ENCODE results near the gene PLK1.
"Not testable (repeated sequence)": the region's sequence is repeated elsewhere in the genome, so short reads cannot be mapped to it uniquely, and the experiment has no call there.

The PLK1 gene

GRCh38 chr16:23678430-23679273 lies at the start of gene PLK1:
Gene PLK1 (plus strand): TSS chr16:23678889. CDS start chr16:23678933, 44 bp downstream.
- peak; percentile 89 for DNase-seq

DNA sequence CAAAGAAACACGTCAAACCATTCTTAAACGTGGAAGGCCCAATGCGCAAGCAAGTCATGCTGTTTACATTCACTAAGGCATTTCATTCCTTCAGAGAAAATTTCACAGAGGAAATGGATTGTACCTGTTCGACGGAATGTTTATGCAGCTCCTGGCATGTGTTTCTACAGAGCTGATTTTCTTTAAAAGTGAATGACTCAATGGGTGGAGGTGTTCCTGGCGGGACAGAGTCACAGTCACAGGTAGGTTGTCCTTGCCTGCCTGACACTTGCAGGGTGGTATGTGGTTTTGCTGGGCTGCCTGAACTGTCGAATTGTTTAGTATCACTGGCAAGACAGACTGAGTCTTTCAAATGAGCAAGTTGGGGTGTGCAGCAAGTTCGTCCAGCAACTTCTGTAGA lies 49.2 kb upstream of the PLK1 start:
- no peak for DNase-seq

- not testable (repeated sequence) for DNase-seq
Observed at GRCh38 chr16:23631874-23632273, 46.8 kb upstream of the PLK1 start.

- no peak for DNase-seq
Observed at GRCh38 chr16:23634461-23635036, 44.1 kb upstream of the PLK1 start.

- DNase-seq, result no peak
Observed at GRCh38 chr16:23635958-23636357, 42.7 kb upstream of the PLK1 start.

DNA sequence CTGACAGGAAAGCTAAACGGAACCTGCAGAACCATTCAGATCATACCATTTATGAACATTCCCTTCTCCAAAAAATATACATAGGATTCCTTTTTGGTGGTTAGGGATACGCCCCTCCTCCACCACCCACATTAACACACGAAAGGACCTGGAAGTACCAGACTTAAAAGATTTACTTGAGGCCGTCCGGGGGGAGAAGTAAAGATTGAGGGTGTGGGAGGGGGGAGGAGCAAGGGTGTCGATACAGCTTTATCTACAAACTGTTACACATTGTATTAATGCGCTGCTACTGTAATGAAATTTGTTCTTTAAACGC lies 38.1 kb upstream of the PLK1 start:
- peak; percentile 4 for DNase-seq

DNA sequence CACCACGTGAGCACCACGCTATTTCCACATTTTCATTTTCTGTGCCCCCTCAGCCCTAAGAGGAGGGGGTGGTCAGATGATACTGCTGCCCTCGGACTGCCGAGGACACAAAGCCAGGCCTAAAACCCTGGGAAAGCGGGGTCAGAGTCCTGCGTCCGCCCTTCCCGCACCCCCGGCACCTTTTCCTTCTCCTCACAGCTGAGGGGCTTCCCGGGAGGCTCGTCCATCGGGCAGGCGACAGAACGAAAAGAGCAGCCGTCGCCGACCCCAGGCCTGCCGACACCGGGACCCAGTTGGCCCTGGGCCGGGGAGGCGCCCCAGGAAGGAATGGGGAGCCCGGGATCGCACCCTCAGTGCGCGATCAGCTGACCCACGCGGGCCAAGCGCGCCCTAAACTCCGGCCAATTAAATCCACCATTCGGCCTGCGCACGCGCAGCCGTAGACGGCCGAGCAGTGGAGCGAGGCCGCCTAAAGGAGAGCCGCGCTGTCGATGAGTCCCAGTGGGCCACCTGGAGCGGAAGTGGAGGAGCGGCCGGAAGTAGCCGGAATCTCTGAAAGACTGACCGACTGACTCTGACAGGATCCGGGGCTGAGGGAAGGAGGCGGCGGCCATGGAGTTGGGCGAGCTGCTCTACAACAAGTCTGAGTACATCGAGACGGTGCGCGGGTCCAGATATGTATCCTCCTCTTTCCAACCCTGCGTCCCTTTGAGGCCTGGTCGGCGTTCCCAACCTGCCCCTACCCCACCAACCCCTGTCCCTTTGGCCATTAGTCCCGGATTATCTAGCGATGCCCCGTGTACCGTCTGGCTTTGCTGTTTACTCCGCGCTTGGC lies 37.5 kb upstream of the PLK1 start, which contains the start of the genes DCTN5 and PALB2:
DCTN5 (plus strand) TSS at position 536 of the 835 bp plus-strand sequence; CDS start at position 613, 77 bp downstream.
PALB2 (minus strand) TSS at position 380 of the 835 bp plus-strand sequence; CDS start at position 227, 153 bp downstream.
- peak; percentile 93 for DNase-seq

- no peak for DNase-seq
Observed at GRCh38 chr16:23642246-23642774, 36.4 kb upstream of the PLK1 start.

DNA sequence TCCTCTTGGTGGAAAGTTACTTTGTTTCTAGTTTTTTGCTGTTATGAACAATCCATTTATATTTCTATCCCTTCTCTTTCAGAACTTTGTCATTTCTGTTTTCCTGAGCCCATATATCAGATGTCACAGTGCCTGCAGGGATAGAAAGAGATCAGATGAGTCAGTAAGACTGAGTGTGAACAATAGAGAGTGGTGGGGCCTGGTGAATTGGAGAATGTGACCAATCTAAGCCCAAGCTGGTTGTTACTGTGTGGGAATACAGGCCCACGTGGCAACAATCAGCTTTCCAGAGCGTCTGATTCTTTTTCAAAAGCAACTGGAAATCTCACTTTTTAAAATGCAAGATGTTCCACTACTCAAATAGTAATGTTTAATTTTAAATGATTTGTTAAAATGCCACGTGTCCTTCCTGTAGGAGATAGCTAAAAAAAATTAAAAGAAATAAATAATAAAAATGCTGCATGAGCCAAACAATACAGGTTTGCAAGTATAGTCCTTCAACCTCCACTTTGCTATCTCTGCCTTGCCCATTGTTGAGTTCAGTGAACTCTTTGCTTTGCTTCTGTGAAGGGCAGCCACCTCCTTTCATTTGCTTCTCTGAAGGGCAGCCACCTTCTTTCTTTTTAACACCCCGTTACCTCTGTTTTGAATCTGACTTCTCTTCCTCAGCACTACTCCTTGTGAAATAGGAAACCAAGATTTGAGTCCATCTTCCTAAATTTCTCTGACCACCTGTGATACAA lies 27.8 kb upstream of the PLK1 start:
- no peak for DNase-seq

- no peak for DNase-seq
Observed at GRCh38 chr16:23651943-23652468, 26.7 kb upstream of the PLK1 start.

GRCh38 chr16:23663918-23664317 lies 14.8 kb upstream of the PLK1 start:
- no peak for DNase-seq

DNA sequence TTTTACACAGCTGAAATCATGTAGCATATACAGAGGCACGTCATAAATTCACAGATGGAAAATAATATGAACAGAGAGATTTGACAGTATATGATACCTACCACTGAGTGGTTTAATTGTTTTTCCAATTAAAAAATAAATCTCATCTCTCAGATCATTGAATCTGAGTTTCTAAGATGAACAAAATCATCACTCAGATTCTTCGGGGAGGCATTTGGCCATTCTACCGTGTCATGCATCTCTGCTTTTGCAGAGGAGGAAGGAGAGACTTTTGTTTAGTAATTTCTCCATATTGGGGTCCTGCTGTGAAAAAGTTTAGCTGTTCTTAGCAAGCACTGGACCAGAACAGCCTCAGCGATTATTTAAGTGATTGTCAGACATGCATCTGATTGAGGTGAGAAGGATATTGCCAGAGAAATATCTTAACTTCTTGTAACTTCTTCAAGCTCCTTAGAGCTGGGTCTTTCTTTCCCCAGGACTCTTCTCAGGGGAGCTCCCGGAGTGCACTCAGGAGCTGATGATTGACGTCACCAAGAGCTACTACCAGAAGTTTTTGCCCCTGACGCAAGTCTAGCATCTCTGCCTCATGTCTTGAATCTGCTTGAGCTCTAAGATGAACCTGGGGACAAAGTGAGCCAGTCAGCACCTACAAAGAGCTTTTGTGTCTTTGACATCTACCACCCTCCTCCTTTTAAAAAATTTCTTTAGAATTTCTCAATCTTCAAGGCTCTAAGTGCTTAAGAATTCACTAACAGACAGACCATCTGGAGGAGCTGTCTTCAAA lies 11.9 kb upstream of the PLK1 start:
- no peak for DNase-seq

- no peak for DNase-seq
Observed at GRCh38 chr16:23667355-23667659, 11.4 kb upstream of the PLK1 start.

DNA sequence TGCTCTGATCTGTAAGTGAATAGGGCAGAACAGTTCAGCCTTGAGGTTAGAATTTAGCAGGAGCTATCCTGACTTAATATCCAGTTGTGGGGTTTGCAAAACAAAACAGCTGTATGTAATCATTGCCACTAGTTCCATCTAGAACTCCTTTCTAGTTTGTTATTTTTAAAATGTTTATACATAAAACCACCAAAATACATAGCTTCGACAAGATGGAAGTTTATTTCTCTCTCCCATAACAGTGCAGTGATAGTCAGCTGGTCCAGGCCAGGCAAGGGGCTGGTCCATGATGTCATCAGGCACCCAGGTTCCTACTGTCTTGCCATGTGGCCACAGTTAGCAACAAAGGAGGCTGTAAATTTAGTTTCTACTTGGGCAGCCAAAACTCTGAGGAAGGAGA lies 10.5 kb upstream of the PLK1 start:
- DNase-seq, result no peak

- DNase-seq, result no peak
Observed at GRCh38 chr16:23668873-23669272, 9.8 kb upstream of the PLK1 start.

DNA sequence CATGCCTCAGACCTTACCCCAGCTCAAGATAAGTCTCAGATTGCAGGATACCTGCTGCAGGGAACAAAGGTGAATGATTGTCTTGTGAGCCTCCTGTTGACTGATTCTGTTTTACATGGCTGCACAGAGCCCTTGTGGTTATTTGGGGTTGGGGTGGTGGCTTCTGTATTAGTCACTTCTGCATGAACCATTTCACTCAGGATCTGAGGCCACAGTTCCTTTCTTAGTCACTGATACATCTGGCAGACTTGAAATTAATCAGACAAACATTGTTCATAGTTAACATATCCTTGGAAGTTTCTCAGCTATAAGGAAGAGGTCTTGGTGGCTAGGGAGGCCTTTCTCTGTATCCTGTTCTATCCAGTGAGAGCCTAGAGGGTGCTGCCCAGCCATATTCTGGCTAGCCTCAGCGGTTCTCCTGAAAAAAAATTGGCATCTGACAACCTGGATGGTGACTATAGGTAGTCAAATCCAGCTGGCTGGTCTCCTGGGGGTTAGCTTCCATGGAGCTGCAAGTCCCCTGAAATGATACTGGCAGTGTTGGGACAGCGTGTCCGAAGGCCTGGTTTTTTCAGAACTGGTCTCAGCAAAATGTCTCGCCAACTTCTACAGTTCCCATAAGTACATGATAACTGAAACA lies 8.4 kb upstream of the PLK1 start:
- peak; percentile 86 for DNase-seq

DNA sequence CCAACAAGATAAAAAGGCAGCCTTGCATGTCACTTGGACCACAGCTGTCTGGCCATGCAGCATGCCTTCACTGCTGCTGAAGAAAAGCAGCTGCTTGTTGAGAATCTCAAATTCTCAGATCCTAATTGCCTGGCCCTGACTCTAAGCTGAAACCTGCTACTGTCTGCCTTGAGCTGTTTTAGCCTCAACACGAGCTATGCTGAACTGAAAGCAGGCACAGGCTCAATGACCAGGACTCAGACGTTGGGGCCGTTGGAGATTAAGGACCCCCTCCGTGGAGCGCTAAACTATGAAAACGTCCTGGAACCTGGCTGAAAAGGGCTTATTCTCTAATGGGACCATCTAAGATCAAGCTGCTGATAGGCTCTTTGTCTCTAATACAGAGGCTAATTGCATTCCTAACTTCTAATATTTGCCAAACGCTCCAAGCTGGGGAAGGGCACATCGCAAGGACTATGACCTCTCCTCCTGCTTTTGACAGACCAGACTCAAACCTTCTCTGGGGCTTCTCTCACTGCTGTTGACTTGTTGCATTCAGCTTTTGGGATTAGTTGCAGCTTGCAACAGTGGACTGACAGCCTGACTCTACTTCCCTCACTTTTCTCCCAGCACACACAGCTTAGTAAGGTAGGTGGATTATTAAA lies 4.6 kb upstream of the PLK1 start:
- no peak for DNase-seq

GRCh38 chr16:23676924-23677480 lies 1.7 kb upstream of the PLK1 start:
- no peak for DNase-seq

- DNase-seq, result peak; percentile 68
Observed at GRCh38 chr16:23679274-23679985, 741 bp downstream of the PLK1 start.

DNA sequence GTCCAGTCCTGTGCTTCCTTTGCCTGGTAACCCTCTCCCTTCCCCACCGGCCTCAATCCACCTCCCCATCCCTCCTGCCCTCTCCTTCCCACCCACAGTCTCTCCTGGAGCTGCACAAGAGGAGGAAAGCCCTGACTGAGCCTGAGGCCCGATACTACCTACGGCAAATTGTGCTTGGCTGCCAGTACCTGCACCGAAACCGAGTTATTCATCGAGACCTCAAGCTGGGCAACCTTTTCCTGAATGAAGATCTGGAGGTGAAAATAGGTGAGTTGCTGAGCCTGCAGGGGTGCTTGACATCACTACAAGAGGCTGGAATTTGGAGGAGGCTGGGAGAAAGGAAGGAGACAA lies 1.3 kb downstream of the PLK1 start:
- no peak for DNase-seq

All from fibroblast of skin of right biceps (primary cell).